Fibroblast of villous mesenchyme (primary cell): ENCODE measurements around the gene RFT1. TPM values are rescaled to one million over a fixed set of nuclear protein-coding genes. Genes with fewer than 3 reads are reported as not detected.

Source experiments
- DNase-seq: peaks from one replicate; pipeline ENCODE4 v3.0.0-alpha.2; 2010; ENCODE audit warnings: low read depth
- H3K4me3 ChIP-seq: 2 replicates; pipeline ENCODE4 v1.5.1; 2011; ENCODE audit warnings: low read depth, mild to moderate bottlenecking, low read length
- CTCF ChIP-seq: IDR thresholded peaks from 2 replicates; pipeline ENCODE4 v1.5.1; 2012; ENCODE audit warnings: low read depth, mild to moderate bottlenecking, low read length; ENCODE audit not compliant: insufficient read depth
- total RNA-seq: library from RNA; depleted of rRNA; stranded (reverse); fragments of >200 nt; gene quantifications from 2 replicates; pipeline ENCODE4 v1.2.3, GENCODE V29; 2012

Gene RFT1
- total RNA-seq, 1 donor, result 13.4 TPM

DNA sequence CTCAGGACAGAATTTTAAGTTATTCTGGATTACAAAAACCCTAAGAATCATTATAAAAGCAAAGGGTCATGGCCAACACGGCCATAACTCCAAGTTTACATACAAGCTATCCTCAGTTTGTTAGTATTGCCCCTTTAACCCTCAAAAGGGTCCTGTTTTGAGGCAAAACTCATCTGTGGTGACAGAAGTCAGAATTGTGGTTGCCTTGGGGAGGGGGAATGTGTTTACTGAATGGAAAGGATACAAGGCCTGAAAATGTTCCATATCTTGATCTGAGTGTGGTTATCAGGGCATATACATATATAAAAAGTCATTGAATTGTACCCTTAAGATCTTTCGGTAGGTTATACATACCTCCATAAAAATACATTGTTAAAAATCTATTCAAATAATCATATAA is 86.5 kb downstream of the RFT1 start:
- no peak overlapping the region for H3K4me3 ChIP-seq

GRCh38 chr3:53042651-53043050 is 87.6 kb downstream of the RFT1 start:
- no peak for TF ChIP-seq CTCF

More for the DNA sequence above, 86.5 kb downstream of the RFT1 start:
- no peak for DNase-seq
- no peak for TF ChIP-seq CTCF

DNA sequence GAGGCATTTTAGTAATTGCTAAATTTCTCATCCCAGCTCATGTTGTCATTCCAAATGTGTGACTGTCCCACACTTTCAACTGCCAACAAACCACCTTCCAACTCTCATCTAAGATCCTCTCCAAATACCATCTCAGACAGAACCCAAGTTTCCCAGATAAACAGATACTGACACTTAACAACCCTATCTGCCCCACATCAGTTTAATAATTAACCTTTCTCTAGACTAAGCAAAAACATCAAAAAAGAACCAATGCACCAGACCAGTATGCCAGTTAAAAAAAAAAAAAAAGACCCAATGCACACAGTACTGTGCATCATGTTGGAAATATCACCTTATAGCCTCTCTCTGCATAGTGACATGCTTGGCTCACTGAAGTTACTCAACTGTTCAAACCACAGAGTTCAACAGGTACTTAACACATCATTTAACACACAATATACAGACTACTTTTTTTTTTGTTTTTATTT is 89.8 kb downstream of the RFT1 start:
- no peak for TF ChIP-seq CTCF
- DNase-seq, result peak; percentile 43
- H3K4me3 ChIP-seq, result no peak overlapping the region

More at GRCh38 chr3:53042651-53043050, 87.6 kb downstream of the RFT1 start:
- no peak overlapping the region for H3K4me3 ChIP-seq
- no peak for DNase-seq

- no peak for DNase-seq
- TF ChIP-seq CTCF, result no peak
- H3K4me3 ChIP-seq, result no peak overlapping the region
Measured at GRCh38 chr3:53039376-53039752, 90.9 kb downstream of the RFT1 start.

DNA sequence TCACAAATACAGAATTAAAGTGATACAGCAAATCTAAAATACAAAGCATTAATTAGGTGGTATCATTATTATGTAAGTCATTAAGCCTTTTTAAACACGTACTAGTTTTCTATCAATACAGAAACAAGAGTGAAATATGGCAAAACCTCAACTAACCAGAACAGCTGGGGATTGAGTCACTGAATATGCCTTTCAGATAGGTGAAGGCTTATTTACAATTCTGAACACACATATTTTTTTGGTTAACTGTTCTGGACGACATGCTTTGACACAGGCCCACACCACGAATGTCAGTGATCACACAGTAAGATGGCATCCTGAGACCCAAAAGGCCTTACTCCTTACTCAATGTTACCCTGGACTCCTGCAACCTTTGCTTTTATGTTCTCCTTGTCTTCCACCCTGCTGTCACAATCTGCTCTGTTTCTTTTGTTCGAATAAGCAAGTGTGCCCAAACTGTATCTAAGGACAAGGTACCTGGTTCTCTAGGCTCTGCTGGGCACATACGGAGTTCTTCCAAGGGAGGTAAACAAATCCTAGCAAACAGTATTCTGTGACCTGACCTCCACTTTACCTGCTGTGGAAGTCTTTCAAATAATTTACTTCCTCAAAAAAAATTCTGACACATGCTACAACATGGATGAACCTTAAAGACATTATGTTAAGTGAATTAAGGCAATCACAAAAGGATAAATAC is 91.4 kb downstream of the RFT1 start:
- TF ChIP-seq CTCF, result no peak
- no peak overlapping the region for H3K4me3 ChIP-seq
- DNase-seq, result no peak

Other genes starting within 250 kb of the RFT1 start
- gene STIMATE, start 232.9 kb downstream of the RFT1 start, total RNA-seq, result 12.6 and 15.1 TPM in 2 replicates
- 3.9 and 4.8 TPM in 2 replicates for gene SFMBT1, start 84.4 kb downstream of the RFT1 start, total RNA-seq
- 1.7 and 2.6 TPM in 2 replicates for gene PRKCD, start 30.8 kb upstream of the RFT1 start, total RNA-seq
- 483 and 591 TPM in 2 replicates for gene TKT, start 125.6 kb upstream of the RFT1 start, total RNA-seq
- gene DCP1A, start 217.1 kb upstream of the RFT1 start, total RNA-seq, result 12.9 and 19.9 TPM in 2 replicates